ENCODE data around the gene C5AR1. TPM values are rescaled to one million over a fixed set of nuclear protein-coding genes. Genes with fewer than 3 reads are reported as not detected.
"Not testable (repeated sequence)": the region's sequence is repeated elsewhere in the genome, so short reads cannot be mapped to it uniquely, and the experiment has no call there.

C5AR1 gene
- total RNA-seq: not detected in 2 replicates

DNA sequence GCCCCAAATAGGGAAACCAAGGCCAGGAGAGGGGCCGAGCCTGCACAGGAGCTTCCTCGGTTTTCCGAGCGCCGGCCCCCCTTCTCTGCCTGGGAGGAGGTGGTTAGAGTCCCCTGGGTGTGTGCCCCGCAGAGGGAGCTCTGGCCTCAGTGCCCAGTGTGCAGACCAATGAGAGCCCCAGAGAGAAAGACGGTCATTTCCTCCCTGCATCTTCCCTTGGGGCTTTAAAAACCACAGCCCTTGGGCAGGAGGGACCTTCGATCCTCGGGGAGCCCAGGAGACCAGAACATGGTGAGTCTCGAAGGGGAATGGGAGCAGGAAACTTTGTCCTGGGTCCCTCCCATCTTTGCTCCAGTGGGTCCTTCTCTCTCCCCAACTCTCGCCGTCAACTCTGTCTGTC lies at the start of gene C5AR1:
Gene C5AR1, plus strand, starts transcription at position 254 of the 400 bp plus-strand sequence. Its CDS starts 35 bp downstream, at position 289.
- H3K4me3 ChIP-seq (ENCODE audit: low read depth, low read length): no peak within 1 kb of the TSS
- peaks cover 4% of the 10 kb centered on the region for H3K27me3 ChIP-seq (ENCODE audit: control insufficient read depth, insufficient read depth, low read length)
- DNase-seq (ENCODE audit: low read depth): no peak
- no peaks in the 10 kb centered on the region for H3K36me3 ChIP-seq (ENCODE audit: control insufficient read depth, insufficient read depth, low read length)
- TF ChIP-seq, protein P1, sequence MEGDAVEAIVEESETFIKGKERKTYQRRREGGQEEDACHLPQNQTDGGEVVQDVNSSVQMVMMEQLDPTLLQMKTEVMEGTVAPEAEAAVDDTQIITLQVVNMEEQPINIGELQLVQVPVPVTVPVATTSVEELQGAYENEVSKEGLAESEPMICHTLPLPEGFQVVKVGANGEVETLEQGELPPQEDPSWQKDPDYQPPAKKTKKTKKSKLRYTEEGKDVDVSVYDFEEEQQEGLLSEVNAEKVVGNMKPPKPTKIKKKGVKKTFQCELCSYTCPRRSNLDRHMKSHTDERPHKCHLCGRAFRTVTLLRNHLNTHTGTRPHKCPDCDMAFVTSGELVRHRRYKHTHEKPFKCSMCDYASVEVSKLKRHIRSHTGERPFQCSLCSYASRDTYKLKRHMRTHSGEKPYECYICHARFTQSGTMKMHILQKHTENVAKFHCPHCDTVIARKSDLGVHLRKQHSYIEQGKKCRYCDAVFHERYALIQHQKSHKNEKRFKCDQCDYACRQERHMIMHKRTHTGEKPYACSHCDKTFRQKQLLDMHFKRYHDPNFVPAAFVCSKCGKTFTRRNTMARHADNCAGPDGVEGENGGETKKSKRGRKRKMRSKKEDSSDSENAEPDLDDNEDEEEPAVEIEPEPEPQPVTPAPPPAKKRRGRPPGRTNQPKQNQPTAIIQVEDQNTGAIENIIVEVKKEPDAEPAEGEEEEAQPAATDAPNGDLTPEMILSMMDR (IDR thresholded peaks at IDR 0.05; ENCODE audit: insufficient read depth, low read length, poor library complexity, severe bottlenecking): no peak

GRCh38 chr19:47260476-47260875 lies 49.2 kb upstream of the C5AR1 start:
- Histone ChIP-seq H3K4me3 (ENCODE audit: low read depth, low read length) (no peak overlapping the region), H3K27me3 (ENCODE audit: control insufficient read depth, insufficient read depth, low read length) (no peaks in the 10 kb centered on the region), H3K36me3 (ENCODE audit: control insufficient read depth, insufficient read depth, low read length) (peaks cover 3% of the 10 kb centered on the region)
- TF ChIP-seq, protein P1 (IDR thresholded peaks at IDR 0.05; ENCODE audit: insufficient read depth, low read length, poor library complexity, severe bottlenecking): no peak
- DNase-seq (ENCODE audit: low read depth): no peak

DNA sequence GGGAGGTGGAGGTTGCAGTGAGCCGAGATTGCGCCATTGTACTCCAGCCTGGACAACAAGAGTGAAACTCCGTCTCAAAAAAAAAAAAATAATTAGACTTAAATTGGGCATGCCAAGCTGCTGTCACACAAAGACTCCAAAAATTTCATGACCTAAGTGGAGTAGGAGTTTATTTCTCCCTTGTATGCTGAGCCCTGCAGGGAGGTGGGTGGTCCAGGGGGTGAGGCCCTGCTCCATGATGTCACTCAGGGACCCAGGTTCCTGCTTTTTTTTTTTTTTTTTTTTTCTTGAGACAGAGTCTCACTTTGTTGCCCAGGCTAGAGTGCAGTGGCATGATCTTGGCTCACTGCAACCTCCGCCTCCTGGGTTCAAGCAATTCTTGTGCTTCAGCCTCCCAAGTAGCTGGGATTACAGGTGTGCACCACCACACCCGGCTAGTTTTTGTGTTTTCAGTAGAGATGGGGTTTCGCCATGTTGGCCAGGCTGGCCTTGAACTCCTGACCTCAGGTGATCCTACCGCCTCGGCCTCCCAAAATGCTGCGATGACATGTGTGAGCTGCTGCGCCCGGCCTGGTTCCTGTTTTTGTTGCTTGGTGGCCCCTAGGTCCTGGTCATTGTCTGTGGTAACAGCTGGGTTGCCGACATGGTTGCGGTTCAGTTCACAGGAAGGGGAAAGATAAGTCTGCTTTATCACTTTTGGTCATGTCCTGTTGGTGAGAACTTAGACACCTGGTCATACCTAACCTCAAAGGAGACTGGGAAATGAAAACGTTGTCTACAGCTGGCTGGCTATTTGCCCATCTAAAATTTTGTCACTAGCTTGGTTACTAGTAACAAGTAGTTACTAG lies 47.5 kb upstream of the C5AR1 start:
- not testable (repeated sequence) for H3K36me3 ChIP-seq (ENCODE audit: control insufficient read depth, insufficient read depth, low read length); H3K27me3 ChIP-seq (ENCODE audit: control insufficient read depth, insufficient read depth, low read length); DNase-seq (ENCODE audit: low read depth); H3K4me3 ChIP-seq (ENCODE audit: low read depth, low read length)

GRCh38 chr19:47264629-47265028 lies 45.0 kb upstream of the C5AR1 start:
- peaks cover 2% of the 10 kb centered on the region for H3K36me3 ChIP-seq (ENCODE audit: control insufficient read depth, insufficient read depth, low read length)
- no peak overlapping the region for H3K4me3 ChIP-seq (ENCODE audit: low read depth, low read length)
- DNase-seq (ENCODE audit: low read depth): no peak
- TF ChIP-seq, protein P1 (IDR thresholded peaks at IDR 0.05; ENCODE audit: insufficient read depth, low read length, poor library complexity, severe bottlenecking): no peak
- H3K27me3 ChIP-seq (ENCODE audit: control insufficient read depth, insufficient read depth, low read length): no peaks in the 10 kb centered on the region

- TF ChIP-seq, protein P1 (IDR thresholded peaks at IDR 0.05; ENCODE audit: insufficient read depth, low read length, poor library complexity, severe bottlenecking): no peak
- no peaks in the 10 kb centered on the region for H3K27me3 ChIP-seq (ENCODE audit: control insufficient read depth, insufficient read depth, low read length)
- H3K4me3 ChIP-seq (ENCODE audit: low read depth, low read length): no peak overlapping the region
- DNase-seq (ENCODE audit: low read depth): no peak
- no peaks in the 10 kb centered on the region for H3K36me3 ChIP-seq (ENCODE audit: control insufficient read depth, insufficient read depth, low read length)
Measured at GRCh38 chr19:47266401-47266941, 43.2 kb upstream of the C5AR1 start.

- Histone ChIP-seq H3K4me3 (ENCODE audit: low read depth, low read length) (no peak overlapping the region), H3K27me3 (ENCODE audit: control insufficient read depth, insufficient read depth, low read length) (no peaks in the 10 kb centered on the region), H3K36me3 (ENCODE audit: control insufficient read depth, insufficient read depth, low read length) (no peaks in the 10 kb centered on the region)
- TF ChIP-seq, protein P1 (IDR thresholded peaks at IDR 0.05; ENCODE audit: insufficient read depth, low read length, poor library complexity, severe bottlenecking): no peak
- DNase-seq (ENCODE audit: low read depth): no peak
Measured at GRCh38 chr19:47267350-47267759, 42.3 kb upstream of the C5AR1 start.

All from kidney epithelial cell (primary cell).